Uterus (tissue), 2 donors: ENCODE data around the gene PCIF1.

Source experiments
- CTCF ChIP-seq, 4 experiments: fragments of 200-600 bp in 2 of 4; fragments of 450-650 bp in 2 of 4; sonication (generic) in 2 of 4; IDR thresholded peaks; one replicate each; pipeline ENCODE4 v1.5.1; 2016 to 2019; ENCODE audit warnings: antibody characterized with exemption in 4 of 4, mild to moderate bottlenecking in 2 of 4, moderate library complexity in 1 of 4
- POLR2A ChIP-seq, 2 donors: fragments of 450-650 bp; IDR thresholded peaks; one replicate each; pipeline ENCODE4 v1.6.1; 2016; ENCODE audit warnings: antibody characterized with exemption in 2 of 2, mild to moderate bottlenecking in 1 of 2, moderate library complexity in 1 of 2

DNA sequence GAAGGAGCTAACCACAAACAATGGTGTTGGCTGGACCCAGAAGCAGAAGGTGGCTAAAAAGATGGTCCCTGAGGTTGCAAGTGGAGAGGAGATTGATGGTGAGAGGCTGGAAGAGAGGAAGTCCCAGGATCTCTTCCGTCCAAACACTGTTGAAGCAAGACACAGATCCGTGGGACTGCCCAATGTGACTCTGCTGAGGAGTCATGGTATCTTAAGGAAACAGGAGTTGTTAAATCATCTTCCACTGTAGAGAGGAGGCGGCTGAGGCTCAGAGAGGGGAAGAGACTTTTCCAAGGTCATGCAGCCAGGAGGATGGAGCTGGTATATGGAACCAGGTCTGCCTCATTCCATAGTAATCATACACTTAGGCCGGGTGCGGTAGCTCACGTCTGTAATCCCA, 41.6 kb downstream of the PCIF1 start:
- TF ChIP-seq CTCF (IDR thresholded peaks at IDR 0.05) (no peak), POLR2A (IDR thresholded peaks at IDR 0.05) (no peak)
